Body of pancreas (tissue), 4 donors: Measurements from ENCODE around the gene TGM6.

Experiments used
- POLR2A ChIP-seq, 3 donors: fragments of 450-650 bp; IDR thresholded peaks; one replicate each; pipeline ENCODE4 v1.6.1; 2016; ENCODE audit warnings: antibody characterized with exemption in 3 of 3, mild to moderate bottlenecking in 2 of 3
- TF ChIP-seq, protein P1 (sequence below), 7 experiments: fragments of 450-650 bp in 4 of 7; fragments of 200-600 bp in 3 of 7; sonication (generic) in 3 of 7; IDR thresholded peaks; one replicate each; pipeline ENCODE4 v1.5.1; 2016 to 2019; ENCODE audit warnings: antibody characterized with exemption in 7 of 7

DNA sequence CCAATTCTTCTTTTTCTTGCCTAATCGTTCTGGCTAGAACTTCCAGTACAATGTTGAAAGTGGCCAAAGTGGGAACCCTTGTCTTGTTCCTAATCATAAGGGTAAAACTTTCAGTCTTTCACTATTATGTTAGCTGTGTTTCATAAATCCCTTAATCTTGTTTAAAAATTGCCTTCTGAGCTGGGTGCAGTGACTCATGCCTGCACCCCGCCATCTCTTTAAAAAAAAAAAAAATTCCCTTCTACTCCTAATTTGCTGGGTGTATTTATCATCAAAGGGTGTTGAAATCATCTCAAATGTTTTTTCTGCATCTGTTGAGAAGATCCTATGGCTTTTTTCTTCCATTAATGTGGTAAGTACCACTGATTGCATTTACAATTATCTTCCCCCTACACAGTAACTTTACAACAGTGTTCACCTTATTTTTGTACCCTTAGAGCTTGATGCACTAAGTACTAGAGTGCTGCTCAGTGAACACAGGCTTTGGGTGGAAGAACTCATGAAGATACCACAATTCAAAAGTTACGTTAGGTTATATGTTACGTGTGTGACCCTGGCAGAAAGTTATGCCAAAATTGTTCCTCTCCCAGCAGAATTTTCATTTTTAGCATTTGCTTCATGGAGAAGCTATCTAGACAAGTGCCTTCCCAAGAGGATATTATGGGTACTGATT lies 80.2 kb downstream of the TGM6 start:
- TF ChIP-seq, protein P1, sequence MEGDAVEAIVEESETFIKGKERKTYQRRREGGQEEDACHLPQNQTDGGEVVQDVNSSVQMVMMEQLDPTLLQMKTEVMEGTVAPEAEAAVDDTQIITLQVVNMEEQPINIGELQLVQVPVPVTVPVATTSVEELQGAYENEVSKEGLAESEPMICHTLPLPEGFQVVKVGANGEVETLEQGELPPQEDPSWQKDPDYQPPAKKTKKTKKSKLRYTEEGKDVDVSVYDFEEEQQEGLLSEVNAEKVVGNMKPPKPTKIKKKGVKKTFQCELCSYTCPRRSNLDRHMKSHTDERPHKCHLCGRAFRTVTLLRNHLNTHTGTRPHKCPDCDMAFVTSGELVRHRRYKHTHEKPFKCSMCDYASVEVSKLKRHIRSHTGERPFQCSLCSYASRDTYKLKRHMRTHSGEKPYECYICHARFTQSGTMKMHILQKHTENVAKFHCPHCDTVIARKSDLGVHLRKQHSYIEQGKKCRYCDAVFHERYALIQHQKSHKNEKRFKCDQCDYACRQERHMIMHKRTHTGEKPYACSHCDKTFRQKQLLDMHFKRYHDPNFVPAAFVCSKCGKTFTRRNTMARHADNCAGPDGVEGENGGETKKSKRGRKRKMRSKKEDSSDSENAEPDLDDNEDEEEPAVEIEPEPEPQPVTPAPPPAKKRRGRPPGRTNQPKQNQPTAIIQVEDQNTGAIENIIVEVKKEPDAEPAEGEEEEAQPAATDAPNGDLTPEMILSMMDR (IDR thresholded peaks at IDR 0.05), result no peak
- no peak for TF ChIP-seq POLR2A (IDR thresholded peaks at IDR 0.05)
